ENCODE measurements around the gene TCIRG1.

TCIRG1 gene

GRCh38 chr11:68036141-68036716, 2.6 kb upstream of the TCIRG1 start:
- in situ Hi-C loops (cut with MboI; ENCODE audit: low sequenced_read_pairs): no loop called here

DNA sequence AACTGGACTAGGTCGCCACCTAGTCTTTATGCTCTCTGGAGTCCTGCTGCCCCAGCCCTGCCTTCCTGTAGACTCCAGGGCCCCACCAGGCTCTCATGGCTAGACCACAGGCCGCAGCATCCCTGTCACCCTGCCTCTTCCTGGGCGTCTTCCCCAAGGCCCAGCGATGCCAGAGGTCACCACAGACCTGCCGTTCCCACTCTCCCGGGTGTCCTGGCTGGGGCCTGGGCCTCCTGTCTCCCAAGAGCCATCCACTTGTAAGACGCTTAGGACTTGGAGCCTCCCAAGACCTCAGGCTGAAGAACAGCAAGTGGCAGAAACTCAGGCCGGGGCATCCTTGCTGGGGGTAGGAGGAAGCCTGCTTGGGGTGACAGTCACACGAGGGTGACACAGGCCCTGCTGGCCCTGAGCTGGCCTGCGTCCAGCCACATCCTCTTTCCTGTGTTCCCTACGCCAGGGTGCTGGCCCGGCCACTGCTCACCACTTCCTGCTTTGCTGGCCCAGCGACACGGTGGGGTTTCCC, 2.0 kb upstream of the TCIRG1 start:
- in situ Hi-C loops (cut with MboI; ENCODE audit: low sequenced_read_pairs): no loop called here

DNA sequence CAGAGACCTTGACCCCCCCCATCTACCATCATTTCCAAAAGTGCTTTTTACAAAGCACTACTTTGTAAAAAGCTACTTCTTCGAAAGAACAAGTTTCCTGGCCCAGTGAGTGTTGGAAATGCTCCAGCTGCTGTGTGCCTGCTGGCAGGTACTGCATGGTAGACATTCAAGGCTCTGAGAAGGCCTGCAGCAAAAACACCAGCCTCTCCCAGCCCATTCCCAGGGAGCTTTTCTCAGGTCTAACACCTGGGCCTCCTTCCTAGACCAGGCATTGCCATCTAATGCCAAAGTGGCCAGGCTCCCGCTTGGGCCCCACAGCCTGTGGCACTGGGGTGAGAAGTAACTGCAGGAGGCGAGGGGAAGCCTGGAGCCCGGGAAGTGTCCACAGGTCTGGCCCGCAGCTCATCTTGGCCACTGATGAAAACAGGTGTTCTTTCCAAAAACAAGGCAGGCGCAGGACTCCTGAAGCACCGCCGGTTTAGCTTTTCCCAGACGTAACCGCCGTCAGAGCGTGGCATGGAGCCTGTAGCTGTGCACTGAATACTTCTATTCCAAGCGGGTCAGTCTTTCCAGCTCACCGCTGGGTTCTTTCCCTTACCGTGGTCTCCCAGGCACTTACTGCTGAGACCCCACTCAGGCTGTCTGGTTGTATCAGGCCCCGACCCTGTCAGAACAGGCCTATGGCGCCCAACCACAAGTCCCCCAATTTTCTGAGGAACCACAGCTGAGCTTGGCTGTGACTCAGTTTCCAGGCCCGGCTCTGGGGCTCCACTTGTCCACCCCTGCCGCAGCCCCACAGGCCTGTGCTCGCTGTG, 1.2 kb upstream of the TCIRG1 start:
- in situ Hi-C loops (cut with MboI; ENCODE audit: low sequenced_read_pairs): no loop called here

DNA sequence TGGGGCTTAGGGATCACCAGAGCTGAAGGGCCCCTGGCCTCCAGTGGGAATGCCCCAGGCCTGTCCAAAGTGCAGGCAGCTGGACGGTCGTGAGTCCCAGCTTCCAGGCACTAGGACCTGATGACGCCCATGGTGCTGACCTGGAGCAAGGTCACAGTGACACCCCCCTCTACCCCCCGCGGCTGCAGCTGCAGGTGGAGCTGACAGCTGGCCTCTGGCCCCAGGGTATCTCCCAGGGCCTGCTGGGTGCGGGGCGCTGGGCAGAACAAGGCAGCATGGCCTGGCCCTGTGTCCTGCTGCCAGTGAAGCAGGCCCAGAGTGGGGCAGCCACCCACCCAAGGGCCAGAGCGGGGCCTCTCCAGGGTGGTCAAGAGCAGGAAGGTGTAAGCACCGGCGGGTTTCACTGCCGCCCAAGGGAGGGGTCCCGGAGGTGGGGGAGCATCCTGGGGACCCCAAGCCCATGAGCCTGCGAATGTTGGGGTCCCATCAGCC, 553 bp upstream of the TCIRG1 start:
- in situ Hi-C loops (cut with MboI; ENCODE audit: low sequenced_read_pairs): no loop called here

- in situ Hi-C loops (cut with MboI; ENCODE audit: low sequenced_read_pairs): no loop called here
These were observed 781 bp downstream of the TCIRG1 start for GRCh38 chr11:68039526-68040086.

GRCh38 chr11:68040101-68040956, 1.5 kb downstream of the TCIRG1 start:
- in situ Hi-C loops (cut with MboI; ENCODE audit: low sequenced_read_pairs): no loop called here

DNA sequence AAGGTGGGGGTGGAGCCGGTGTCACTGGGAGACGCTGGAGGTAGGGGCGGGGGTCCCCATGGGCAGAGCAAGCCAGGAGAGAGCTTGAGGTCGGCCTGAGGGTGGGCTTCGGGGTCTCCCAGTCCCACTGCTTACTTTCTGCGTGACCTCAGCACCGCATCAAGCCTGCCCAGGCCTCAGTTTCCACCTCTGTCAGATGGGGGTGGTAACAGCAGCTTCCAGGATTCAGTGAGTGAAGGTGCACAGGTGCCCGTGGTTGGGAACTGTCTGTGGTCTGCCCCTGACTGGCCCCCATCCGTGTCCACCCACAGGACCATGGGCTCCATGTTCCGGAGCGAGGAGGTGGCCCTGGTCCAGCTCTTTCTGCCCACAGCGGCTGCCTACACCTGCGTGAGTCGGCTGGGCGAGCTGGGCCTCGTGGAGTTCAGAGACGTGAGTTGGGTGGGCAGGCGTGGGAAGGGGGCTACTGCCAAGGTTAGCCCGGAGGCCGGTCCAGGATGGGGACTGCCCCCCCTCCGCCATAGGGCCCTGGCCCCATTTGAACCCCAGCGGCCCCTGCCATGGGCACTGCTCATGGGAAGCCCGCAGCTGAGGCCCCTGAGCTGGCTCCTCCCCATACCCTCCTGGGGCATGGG, 2.2 kb downstream of the TCIRG1 start:
- in situ Hi-C loops (cut with MboI; ENCODE audit: low sequenced_read_pairs): no loop called here

- in situ Hi-C loops (cut with MboI; ENCODE audit: low sequenced_read_pairs): no loop called here
These were observed 2.9 kb downstream of the TCIRG1 start for GRCh38 chr11:68041617-68042218.

- in situ Hi-C loops (cut with MboI; ENCODE audit: low sequenced_read_pairs): no loop called here
These were observed 3.6 kb downstream of the TCIRG1 start for GRCh38 chr11:68042219-68043028.

DNA sequence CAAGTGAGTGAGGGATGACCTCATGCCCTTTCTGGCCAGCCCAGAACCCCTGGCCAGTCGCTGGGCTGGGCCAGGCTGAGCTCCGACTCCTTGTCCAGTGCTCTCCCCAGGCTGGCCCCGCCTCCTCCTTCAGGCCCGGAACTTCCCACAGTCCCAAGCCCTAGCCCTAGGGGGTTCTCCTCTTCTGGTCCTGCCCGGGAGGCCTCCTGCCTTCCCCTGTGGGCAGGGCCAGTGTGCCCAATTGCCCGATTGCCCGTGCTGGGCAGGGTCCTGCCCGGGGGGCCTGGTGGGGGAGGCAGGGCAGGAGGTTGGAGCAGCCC, 4.2 kb downstream of the TCIRG1 start:
- in situ Hi-C loops (cut with MboI; ENCODE audit: low sequenced_read_pairs): no loop called here

DNA sequence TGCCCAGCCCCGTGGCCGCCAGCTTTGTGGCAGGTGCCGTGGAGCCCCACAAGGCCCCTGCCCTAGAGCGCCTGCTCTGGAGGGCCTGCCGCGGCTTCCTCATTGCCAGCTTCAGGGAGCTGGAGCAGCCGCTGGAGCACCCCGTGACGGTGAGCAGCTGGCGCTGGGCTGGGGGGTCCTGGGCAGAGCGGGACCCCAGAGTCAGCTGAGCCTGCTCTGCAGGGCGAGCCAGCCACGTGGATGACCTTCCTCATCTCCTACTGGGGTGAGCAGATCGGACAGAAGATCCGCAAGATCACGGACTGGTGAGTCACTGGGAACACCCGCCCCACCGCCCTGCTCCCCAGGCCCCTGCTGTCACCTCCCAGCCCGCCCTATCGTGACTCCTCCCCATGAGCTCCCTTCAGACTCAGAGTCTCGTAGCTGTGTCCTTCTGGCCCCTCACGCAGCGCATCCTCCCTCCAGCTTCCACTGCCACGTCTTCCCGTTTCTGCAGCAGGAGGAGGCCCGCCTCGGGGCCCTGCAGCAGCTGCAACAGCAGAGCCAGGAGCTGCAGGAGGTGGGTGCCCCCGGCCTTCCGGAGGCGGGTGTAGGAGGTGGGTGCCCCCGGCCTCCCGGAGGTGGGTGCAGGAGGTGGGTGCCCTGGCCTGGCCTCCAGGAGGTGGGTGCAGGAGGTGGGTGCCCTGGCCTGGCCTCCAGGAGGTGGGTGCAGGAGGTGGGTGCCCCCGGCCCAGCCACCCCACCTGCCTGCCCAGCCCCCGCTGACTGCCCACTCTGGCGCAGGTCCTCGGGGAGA, 4.7 kb downstream of the TCIRG1 start:
- in situ Hi-C loops (cut with MboI; ENCODE audit: low sequenced_read_pairs): no loop called here

GRCh38 chr11:68044145-68044813, 5.5 kb downstream of the TCIRG1 start:
- in situ Hi-C loops (cut with MboI; ENCODE audit: low sequenced_read_pairs): no loop called here

DNA sequence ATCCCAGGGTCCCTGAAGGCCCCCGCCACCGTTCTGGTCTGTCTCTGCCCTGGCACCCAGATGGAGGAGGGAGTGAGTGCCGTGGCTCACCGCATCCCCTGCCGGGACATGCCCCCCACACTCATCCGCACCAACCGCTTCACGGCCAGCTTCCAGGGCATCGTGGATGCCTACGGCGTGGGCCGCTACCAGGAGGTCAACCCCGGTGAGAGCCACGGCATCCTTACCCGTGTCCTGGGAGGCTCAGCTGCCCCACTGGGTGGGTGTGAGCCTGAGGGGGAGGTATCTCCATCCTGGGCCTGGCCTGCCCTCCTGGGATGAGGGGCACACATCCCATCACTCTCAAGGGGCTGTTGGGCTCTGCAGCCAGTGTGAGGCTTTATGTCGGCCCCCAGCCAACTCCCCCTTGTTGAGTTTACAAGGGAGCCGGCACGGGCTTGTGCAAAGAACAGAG, 6.1 kb downstream of the TCIRG1 start:
- in situ Hi-C loops (cut with MboI; ENCODE audit: low sequenced_read_pairs): no loop called here

DNA sequence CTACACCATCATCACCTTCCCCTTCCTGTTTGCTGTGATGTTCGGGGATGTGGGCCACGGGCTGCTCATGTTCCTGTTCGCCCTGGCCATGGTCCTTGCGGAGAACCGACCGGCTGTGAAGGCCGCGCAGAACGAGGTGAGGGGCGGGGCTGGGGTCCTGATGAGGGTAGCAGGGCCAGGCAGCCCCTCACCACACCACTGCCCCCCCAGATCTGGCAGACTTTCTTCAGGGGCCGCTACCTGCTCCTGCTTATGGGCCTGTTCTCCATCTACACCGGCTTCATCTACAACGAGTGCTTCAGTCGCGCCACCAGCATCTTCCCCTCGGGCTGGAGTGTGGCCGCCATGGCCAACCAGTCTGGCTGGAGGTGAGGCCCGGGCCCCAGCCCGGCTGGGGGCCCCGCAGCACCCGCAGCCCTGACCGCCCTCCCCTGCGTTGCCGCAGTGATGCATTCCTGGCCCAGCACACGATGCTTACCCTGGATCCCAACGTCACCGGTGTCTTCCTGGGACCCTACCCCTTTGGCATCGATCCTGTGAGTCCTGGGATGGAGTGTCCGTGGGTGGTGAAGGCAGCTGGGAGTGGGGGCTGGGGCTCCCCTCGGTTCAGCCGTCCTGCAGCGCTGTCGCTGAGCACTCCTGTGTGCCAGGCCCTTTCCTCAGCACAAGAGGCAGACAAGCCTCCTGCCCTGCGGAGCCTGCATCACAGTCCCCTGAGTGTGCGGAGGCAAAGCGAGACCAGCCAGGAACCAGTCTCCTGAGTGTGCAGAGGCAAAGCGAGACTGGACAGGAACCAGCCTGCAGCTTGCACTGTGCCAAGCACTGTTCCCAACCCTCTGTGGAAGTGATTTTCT, 8.8 kb downstream of the TCIRG1 start:
- in situ Hi-C loops (cut with MboI; ENCODE audit: low sequenced_read_pairs): no loop called here

GRCh38 chr11:68048681-68049508, 10.1 kb downstream of the TCIRG1 start:
- in situ Hi-C loops (cut with MboI; ENCODE audit: low sequenced_read_pairs): no loop called here

Measured in hTERT RPE-1 (cell line).